K562 (cell line): Measurements from ENCODE around the gene AP2M1. TPM values are rescaled to one million over a fixed set of nuclear protein-coding genes. Genes with fewer than 3 reads are reported as not detected.
A peak's percentile ranks its signal among the peaks of the same experiment; 100 is the strongest.

Experiments
- BCL6 ChIP-seq: fragments of 250-450 bp; sonication (Bioruptor Pico); IDR thresholded peaks from 2 replicates; pipeline ENCODE4 v1.4.0; 2020
- CCNT2 ChIP-seq: IDR thresholded peaks from 2 replicates; pipeline ENCODE4 v1.6.1; 2011; ENCODE audit warnings: borderline replicate concordance, low read depth, mild to moderate bottlenecking, moderate library complexity, mixed read lengths, low read length; ENCODE audit not compliant: insufficient read length; ENCODE audit errors: extremely low read depth
- EGR1 ChIP-seq: fragments of 450-650 bp; conservative IDR thresholded peaks from 2 replicates; pipeline ENCODE4 v1.6.1; 2017; ENCODE audit warnings: mild to moderate bottlenecking
- HEY1 ChIP-seq: fragments of 250-450 bp; sonication (Bioruptor Pico); IDR thresholded peaks from 2 replicates; pipeline ENCODE4 v1.5.0; 2020; ENCODE audit warnings: mild to moderate bottlenecking, moderate library complexity, borderline replicate concordance
- HSF4 ChIP-seq: fragments of 250-450 bp; sonication (Bioruptor Pico); IDR thresholded peaks from 2 replicates; pipeline ENCODE4 v2.1.2; 2022; ENCODE audit warnings: mild to moderate bottlenecking, moderate library complexity, borderline replicate concordance
- KLF1 ChIP-seq: fragments of 450-650 bp; IDR thresholded peaks from 2 replicates; pipeline ENCODE4 v1.6.1; 2016; ENCODE audit warnings: missing genetic modification characterization, missing compliant biosample characterization
- MTA2 ChIP-seq: fragments of 450-650 bp; IDR thresholded peaks from 2 replicates; pipeline ENCODE4 v1.6.1; 2016; ENCODE audit warnings: low read depth
- NFE2 ChIP-seq: IDR thresholded peaks from 2 replicates; pipeline ENCODE4 v1.6.1; 2014; ENCODE audit warnings: antibody characterized with exemption, low read depth
- NFE2L1 ChIP-seq: fragments of 450-650 bp; IDR thresholded peaks from 2 replicates; pipeline ENCODE4 v1.6.1; 2016; ENCODE audit warnings: missing genetic modification characterization, low read depth, mild to moderate bottlenecking, missing compliant biosample characterization, moderate library complexity, borderline replicate concordance
- RB1 ChIP-seq: fragments of 450-650 bp; IDR thresholded peaks from 2 replicates; pipeline ENCODE4 v1.6.1; 2017; ENCODE audit warnings: low read depth, mild to moderate bottlenecking
- RFX1 ChIP-seq: fragments of 450-650 bp; IDR thresholded peaks from 2 replicates; pipeline ENCODE4 v1.6.1; 2016; ENCODE audit warnings: mild to moderate bottlenecking, moderate library complexity
- SMAD1 ChIP-seq: fragments of 150-350 bp; IDR thresholded peaks from 2 replicates; pipeline ENCODE4 v1.6.1; 2014; ENCODE audit warnings: low read length, low read depth; ENCODE audit not compliant: partially characterized antibody
- TGIF2 ChIP-seq: sonication (generic); formaldehyde crosslinking; IDR thresholded peaks from 2 replicates; pipeline ENCODE4 v1.8.1; 2022; ENCODE audit warnings: mild to moderate bottlenecking, missing genetic modification reagents, moderate library complexity
- ZBTB1 ChIP-seq: sonication (generic); formaldehyde crosslinking; IDR thresholded peaks from 2 replicates; pipeline ENCODE4 v1.8.1; 2023; ENCODE audit warnings: missing genetic modification reagents, low read depth, mild to moderate bottlenecking, borderline replicate concordance
- ZC3H8 ChIP-seq: fragments of 450-650 bp; IDR thresholded peaks from 2 replicates; pipeline ENCODE4 v1.6.1; 2017
- ZNF140 ChIP-seq: fragments of 250-450 bp; sonication (Bioruptor Pico); IDR thresholded peaks from 2 replicates; pipeline ENCODE4 v1.8.0; 2021; ENCODE audit warnings: moderate library complexity, mild to moderate bottlenecking, inconsistent platforms
- ZNF146 ChIP-seq: IDR thresholded peaks from one replicate; pipeline ENCODE4 v1.6.1; 2018; ENCODE audit warnings: missing compliant biosample characterization; ENCODE audit not compliant: unreplicated experiment
- ZNF551 ChIP-seq: fragments of 250-450 bp; sonication (Bioruptor Pico); IDR thresholded peaks from 2 replicates; pipeline ENCODE4 v1.5.0; 2021; ENCODE audit warnings: mild to moderate bottlenecking, moderate library complexity
- polyA plus RNA-seq, 8 experiments: library from polyadenylated mRNA; depleted of rRNA in 4 of 8; stranded (reverse) in 5 of 8; unstranded in 3 of 8; fragments of >200 nt; fragmentation: Nextera tagmentation in 2 of 8; fragmentation: Illumina TruSeq in 1 of 8; extraction: Ambion mirVana in 2 of 8; extraction: Trizol in 1 of 8; gene quantifications; 2 replicates each; pipeline versions ENCODE4 v1.2.1 to v1.2.3, GENCODE V29; 2011 to 2014; ENCODE audit warnings: inconsistent platforms in 1 of 8, missing spikeins in 1 of 8
- total RNA-seq, 7 experiments: library from RNA; depleted of rRNA in 6 of 7; stranded (reverse); fragments of >200 nt in 6 of 7; fragmentation: Illumina TruSeq in 2 of 7; extraction: Trizol in 2 of 7; gene quantifications; 2 replicates each; pipeline versions ENCODE4 v1.2.1 to v1.2.3, GENCODE V29; 2011 to 2021; ENCODE audit warnings: low replicate concordance in 1 of 7
- TF ChIP-seq, protein P1 (sequence below), 2 experiments: fragments of 450-650 bp; conservative IDR thresholded peaks; 2 replicates each; pipeline ENCODE4 v1.6.1; 2017; ENCODE audit warnings: mild to moderate bottlenecking in 2 of 2, moderate library complexity in 2 of 2
- TF ChIP-seq, protein P2 (sequence below): sonication (generic); formaldehyde crosslinking; IDR thresholded peaks from 2 replicates; pipeline ENCODE4 v1.8.1; 2023; ENCODE audit warnings: mild to moderate bottlenecking, missing genetic modification reagents
- TF ChIP-seq, protein P3 (sequence below): fragments of 250-450 bp; sonication (Bioruptor Pico); IDR thresholded peaks from 2 replicates; pipeline ENCODE4 v1.5.0; 2021; ENCODE audit warnings: mild to moderate bottlenecking, moderate library complexity

AP2M1 gene
- total and polyA plus RNA-seq, 9 of the 15 experiments (the other 6 are each of a cell fraction or from before 2014, with no cell fraction given): 118 to 505 (median 296) TPM

DNA sequence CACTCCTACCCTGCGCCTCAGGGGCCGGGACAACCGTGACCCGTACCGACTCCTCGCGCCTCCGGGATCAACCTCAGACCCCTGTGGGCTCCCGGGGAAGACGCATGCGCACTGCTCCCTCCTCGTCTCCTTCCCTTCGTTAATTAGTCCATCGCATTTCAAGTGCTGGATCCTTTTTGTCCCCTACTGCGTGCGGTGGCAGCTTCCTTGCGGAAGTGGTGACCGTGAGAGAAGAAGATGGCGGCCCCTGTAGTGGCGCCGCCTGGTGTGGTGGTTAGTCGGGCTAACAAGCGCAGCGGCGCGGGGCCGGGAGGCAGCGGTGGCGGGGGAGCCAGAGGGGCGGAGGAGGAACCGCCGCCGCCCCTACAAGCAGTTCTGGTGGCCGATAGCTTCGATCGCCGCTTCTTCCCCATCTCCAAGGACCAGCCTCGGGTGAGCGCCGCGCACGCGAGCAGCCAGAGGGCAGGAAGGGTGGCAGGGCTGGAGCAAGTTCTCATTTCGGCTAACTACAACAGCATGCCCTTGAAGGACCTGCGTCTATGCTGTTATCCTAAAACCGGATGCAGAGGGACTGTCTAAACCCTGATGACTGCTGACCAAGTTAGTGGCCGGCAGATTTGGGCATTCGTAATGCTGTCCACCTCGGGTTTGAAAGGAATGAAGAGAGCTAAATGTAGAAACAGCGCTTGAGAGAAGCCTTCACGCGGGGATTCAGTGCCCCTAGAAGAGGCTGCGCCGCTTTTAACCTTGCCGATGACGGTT, 39.3 kb upstream of the AP2M1 start, which contains the start of gene EIF2B5 (continued):
- TF ChIP-seq, protein P1, sequence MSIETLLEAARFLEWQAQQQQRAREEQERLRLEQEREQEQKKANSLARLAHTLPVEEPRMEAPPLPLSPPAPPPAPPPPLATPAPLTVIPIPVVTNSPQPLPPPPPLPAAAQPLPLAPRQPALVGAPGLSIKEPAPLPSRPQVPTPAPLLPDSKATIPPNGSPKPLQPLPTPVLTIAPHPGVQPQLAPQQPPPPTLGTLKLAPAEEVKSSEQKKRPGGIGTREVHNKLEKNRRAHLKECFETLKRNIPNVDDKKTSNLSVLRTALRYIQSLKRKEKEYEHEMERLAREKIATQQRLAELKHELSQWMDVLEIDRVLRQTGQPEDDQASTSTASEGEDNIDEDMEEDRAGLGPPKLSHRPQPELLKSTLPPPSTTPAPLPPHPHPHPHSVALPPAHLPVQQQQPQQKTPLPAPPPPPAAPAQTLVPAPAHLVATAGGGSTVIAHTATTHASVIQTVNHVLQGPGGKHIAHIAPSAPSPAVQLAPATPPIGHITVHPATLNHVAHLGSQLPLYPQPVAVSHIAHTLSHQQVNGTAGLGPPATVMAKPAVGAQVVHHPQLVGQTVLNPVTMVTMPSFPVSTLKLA (conservative IDR thresholded peaks at IDR 0.05): peak; percentile 76 to 93
- TF ChIP-seq MTA2 (no peak), ZC3H8 (no peak), RB1 (peak; percentile 82), RFX1 (no peak), KLF1 (tag) (peak; percentile 70; the same call in 1 of the 2 replicates), NFE2 (no peak), EGR1 (no peak), NFE2L1 (tag) (no peak), HSF4 (CRISPR knock-in tag) (no peak), ZNF140 (no peak), HEY1 (CRISPR knock-in tag) (no peak), ZBTB1 (CRISPR knock-in tag) (no peak; the same call in 1 of the 2 replicates), TGIF2 (CRISPR knock-in tag) (no peak), SMAD1 (peak; percentile 68), CCNT2 (no peak), BCL6 (CRISPR knock-in tag) (no peak), ZNF551 (CRISPR knock-in tag) (no peak), ZNF146 (CRISPR knock-in tag) (no peak)
- TF ChIP-seq, protein P2, sequence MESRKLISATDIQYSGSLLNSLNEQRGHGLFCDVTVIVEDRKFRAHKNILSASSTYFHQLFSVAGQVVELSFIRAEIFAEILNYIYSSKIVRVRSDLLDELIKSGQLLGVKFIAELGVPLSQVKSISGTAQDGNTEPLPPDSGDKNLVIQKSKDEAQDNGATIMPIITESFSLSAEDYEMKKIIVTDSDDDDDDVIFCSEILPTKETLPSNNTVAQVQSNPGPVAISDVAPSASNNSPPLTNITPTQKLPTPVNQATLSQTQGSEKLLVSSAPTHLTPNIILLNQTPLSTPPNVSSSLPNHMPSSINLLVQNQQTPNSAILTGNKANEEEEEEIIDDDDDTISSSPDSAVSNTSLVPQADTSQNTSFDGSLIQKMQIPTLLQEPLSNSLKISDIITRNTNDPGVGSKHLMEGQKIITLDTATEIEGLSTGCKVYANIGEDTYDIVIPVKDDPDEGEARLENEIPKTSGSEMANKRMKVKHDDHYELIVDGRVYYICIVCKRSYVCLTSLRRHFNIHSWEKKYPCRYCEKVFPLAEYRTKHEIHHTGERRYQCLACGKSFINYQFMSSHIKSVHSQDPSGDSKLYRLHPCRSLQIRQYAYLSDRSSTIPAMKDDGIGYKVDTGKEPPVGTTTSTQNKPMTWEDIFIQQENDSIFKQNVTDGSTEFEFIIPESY (CRISPR knock-in tag): no peak
- TF ChIP-seq, protein P3, sequence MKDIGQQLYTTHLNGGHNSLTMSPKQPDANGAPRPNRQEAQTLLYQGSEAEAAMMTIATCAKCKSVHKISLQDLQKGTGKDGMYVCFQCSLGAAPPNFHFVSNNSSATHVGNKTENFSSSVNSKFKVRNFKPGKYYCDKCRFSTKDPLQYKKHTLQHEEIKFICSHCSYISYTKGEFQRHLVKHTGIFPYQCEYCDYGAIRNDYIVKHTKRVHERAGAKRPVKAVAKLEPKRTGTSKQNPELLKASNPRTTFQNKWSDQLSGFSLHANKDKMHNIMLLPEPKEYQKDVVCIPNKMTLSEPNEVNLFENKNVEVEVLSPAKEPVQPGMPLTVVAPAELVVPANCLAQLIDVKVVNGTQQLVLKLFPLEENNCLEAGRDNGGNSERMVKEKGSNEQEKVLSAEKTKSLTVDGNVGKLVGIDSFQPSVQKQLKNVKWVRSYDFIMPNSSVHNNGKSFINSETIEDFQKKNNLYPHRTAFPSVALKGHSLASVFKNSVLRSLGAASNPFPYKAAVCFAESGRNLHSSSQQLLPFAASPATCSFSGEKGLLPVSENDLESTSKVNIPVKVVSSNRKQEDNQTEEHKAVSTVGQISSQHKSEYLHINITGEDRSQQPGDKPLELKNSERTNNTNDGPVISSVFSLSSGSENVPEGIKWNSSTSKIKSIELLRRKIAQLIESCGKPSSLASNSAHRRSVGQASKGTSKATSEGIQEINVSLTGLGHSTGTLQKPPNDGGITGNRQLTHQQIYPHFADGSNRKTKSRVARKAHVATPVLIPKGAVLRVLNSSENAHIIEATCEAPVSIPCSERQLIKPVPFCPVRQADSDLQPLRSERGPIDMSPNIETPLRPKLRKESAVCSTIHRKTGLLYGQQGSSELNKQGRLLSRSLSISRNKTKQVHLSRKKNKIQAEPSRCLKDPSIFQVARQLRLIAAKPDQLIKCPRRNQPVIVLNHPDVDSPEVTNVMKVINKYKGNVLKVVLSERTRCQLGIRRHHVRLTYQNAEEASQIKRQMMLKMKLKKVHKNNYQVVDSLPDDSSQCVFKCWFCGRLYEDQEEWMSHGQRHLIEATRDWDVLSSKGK (CRISPR knock-in tag): no peak
